ENCODE measurements around the gene PLD4. TPM values are rescaled to one million over a fixed set of nuclear protein-coding genes. Genes with fewer than 3 reads are reported as not detected.

The PLD4 gene
- total and polyA plus RNA-seq, 2 of the 8 experiments (the other 6 are each of a cell fraction or from before 2014, with no cell fraction given): 0.05 TPM; not detected in 1

- H4K91ac ChIP-seq (replicated peaks; ENCODE audit: insufficient read length, low read length): no peak overlapping the region
- H2BK20ac ChIP-seq (ENCODE audit: low read length): no peak overlapping the region
- no peak for FAIRE-seq
- no peaks in the 10 kb centered on the region for H3K9me3 ChIP-seq (ENCODE audit: insufficient read depth in 2 of 2, low read depth in 1 of 2, low read length in 1 of 2)
- H3K79me1 ChIP-seq (ENCODE audit: low read depth, low read length): peaks cover 3% of the 10 kb centered on the region
- no peak overlapping the region for H2BK5ac ChIP-seq (ENCODE audit: low read depth, low read length)
- H3K36me3 ChIP-seq (ENCODE audit: control insufficient read depth in 2 of 4, insufficient read depth in 4 of 4, low read length in 3 of 4): peaks cover 0 to 16% (median 4%) of the 10 kb centered on the region in 4 experiments; a peak in 4 of 8 replicates
- no peak overlapping the region for H2AFZ ChIP-seq (ENCODE audit: low read length)
- no peaks in the 10 kb centered on the region; a peak in 1 of 4 replicates for H3K79me2 ChIP-seq (ENCODE audit: control insufficient read depth in 1 of 2, insufficient read depth in 2 of 2, low read length in 2 of 2)
- H3K4me1 ChIP-seq (replicated peaks in 1 of 4; ENCODE audit: control insufficient read depth in 3 of 4, insufficient read depth in 4 of 4, low read length in 3 of 4): peaks cover 0 to 19% (median 3%) of the 10 kb centered on the region in 4 experiments; a peak in 3 of 7 replicates
- 87% methylated on average over 15 of the region's 15 CpGs; no CpG with 5 or more reads in 1 of the 2 experiments for WGBS, 2 experiments (ENCODE audit: extremely low coverage in 1 of 2, insufficient coverage in 1 of 2, insufficient read length in 1 of 2, insufficient replicate concordance in 2 of 2, low coverage in 1 of 2, low lambda C conversion rate in 2 of 2, missing lambda C conversion rate in 1 of 2)
- H3K27me3 ChIP-seq (replicated peaks in 1 of 4; ENCODE audit: control insufficient read depth in 3 of 4, extremely low read depth in 1 of 4, insufficient read depth in 3 of 4, low read length in 3 of 4): no peaks in the 10 kb centered on the region
- CTCF ChIA-PET (ENCODE audit: partially characterized antibody): interaction anchor here (4.5 kb wide), 1 partner anchor 15 kb away, joined by 26 read pairs; no protein-coding TSS in a partner anchor
- H3K14ac ChIP-seq (ENCODE audit: insufficient read length): no peak overlapping the region
- H3K4ac ChIP-seq (replicated peaks; ENCODE audit: insufficient read length, low read depth, low read length): no peak overlapping the region
- H4K20me1 ChIP-seq (replicated peaks in 1 of 2; ENCODE audit: control insufficient read depth in 1 of 2, insufficient read depth in 2 of 2, low read length in 2 of 2): peaks cover 5 to 26% of the 10 kb centered on the region in 2 experiments
- H4K5ac ChIP-seq (ENCODE audit: insufficient read length, low read depth, low read length): no peak overlapping the region
- no peaks in the 10 kb centered on the region; the same call in 1 of the 2 replicates for H3K23me2 ChIP-seq (ENCODE audit: low read depth, low read length)
- no peak overlapping the region for H2AK5ac ChIP-seq (ENCODE audit: low read depth, low read length)
- H3K27ac ChIP-seq (ENCODE audit: low read depth, low read length): no peak overlapping the region
- no peak overlapping the region for H4K8ac ChIP-seq (ENCODE audit: extremely low read depth, insufficient read depth, low read length)
- no peak for DNase-seq (ENCODE audit: low read depth in 1 of 2, low spot score in 2 of 2)
- no peak overlapping the region for H3K4me3 ChIP-seq (ENCODE audit: extremely low read depth in 1 of 4, insufficient read depth in 2 of 4, low read depth in 3 of 4, low read length in 4 of 4)
- H2BK120ac ChIP-seq (replicated peaks; ENCODE audit: low read depth, low read length): no peak overlapping the region
- TF ChIP-seq USF2 (IDR thresholded peaks at IDR 0.05; ENCODE audit: low read length): no peak
- H3K18ac ChIP-seq (ENCODE audit: extremely low read depth, low read length): no peak overlapping the region
- no peak overlapping the region for H3K56ac ChIP-seq (replicated peaks; ENCODE audit: insufficient read length, low read depth, low read length)
- H2BK12ac ChIP-seq (ENCODE audit: low read depth, low read length): no peak overlapping the region
- POLR2A ChIA-PET (ENCODE audit: partially characterized antibody): no interaction called here
- H3K4me2 ChIP-seq (ENCODE audit: insufficient read depth in 1 of 2, low read depth in 2 of 2, low read length in 2 of 2): no peak overlapping the region
- no peak overlapping the region for H3K9ac ChIP-seq (replicated peaks in 1 of 4; ENCODE audit: extremely low read depth in 1 of 4, low read depth in 3 of 4, low read length in 3 of 4)
- H2BK15ac ChIP-seq (ENCODE audit: low read length): no peak overlapping the region
- no peak overlapping the region for H3K23ac ChIP-seq (ENCODE audit: insufficient read length)
Observed at GRCh38 chr14:104879983-104880565, 44.6 kb upstream of the PLD4 start.

Data from H1 (cell line).